Effector memory CD4-positive, alpha-beta T cell (primary cell): ENCODE data around the gene KLHL22.
"Not testable (repeated sequence)": the region's sequence is repeated elsewhere in the genome, so short reads cannot be mapped to it uniquely, and the experiment has no call there.

Source experiments
- DNase-seq, 3 donors: peaks; one replicate each; pipeline ENCODE4 v3.0.0-alpha.2; 2020
- H3K27ac ChIP-seq: 2 replicates; pipeline ENCODE4 v1.7.0; 2013; ENCODE audit warnings: mild to moderate bottlenecking, low read length, moderate library complexity; ENCODE audit not compliant: insufficient read depth, poor library complexity, severe bottlenecking
- H3K27me3 ChIP-seq: replicated peaks from 2 replicates; pipeline ENCODE4 v1.7.0; 2013; ENCODE audit warnings: mild to moderate bottlenecking, low read length; ENCODE audit not compliant: insufficient read depth, control insufficient read depth, poor library complexity, severe bottlenecking
- H3K36me3 ChIP-seq: 2 replicates; pipeline ENCODE4 v1.7.0; 2013; ENCODE audit warnings: mild to moderate bottlenecking, low read length, moderate library complexity; ENCODE audit not compliant: control insufficient read depth, insufficient read depth
- H3K4me1 ChIP-seq: 2 replicates; pipeline ENCODE4 v1.7.0; 2013; ENCODE audit warnings: low read length, mild to moderate bottlenecking; ENCODE audit not compliant: control insufficient read depth, insufficient read depth, poor library complexity, severe bottlenecking
- H3K4me3 ChIP-seq: 2 replicates; pipeline ENCODE4 v1.7.0; 2013; ENCODE audit warnings: low read length, low read depth, mild to moderate bottlenecking; ENCODE audit not compliant: insufficient read depth, poor library complexity, severe bottlenecking
- H3K9me3 ChIP-seq: 2 replicates; pipeline ENCODE4 v1.7.0; 2013; ENCODE audit warnings: mild to moderate bottlenecking, low read length, moderate library complexity; ENCODE audit not compliant: control insufficient read depth
- total RNA-seq, 3 donors: gene quantifications; one replicate each; lab custom pipeline; 2026; lab: John Stamatoyannopoulos, UW

Gene KLHL22
- 29.1 to 33.1 (median 29.6) reads per million in 3 donors for total RNA-seq

- Histone ChIP-seq H3K9me3 (no peaks in the 10 kb centered on the region), H3K4me1 (peaks cover 17% of the 10 kb centered on the region), H3K36me3 (no peaks in the 10 kb centered on the region), H3K27ac (peak within 1 kb of the TSS; percentile 93), H3K27me3 (no peaks in the 10 kb centered on the region), H3K4me3 (peak within 1 kb of the TSS; percentile 77)
- DNase-seq = no peak
These were observed at the start of gene KLHL22 for GRCh38 chr22:20494978-20495860. Gene KLHL22, minus strand, starts transcription at chr22:20495795. Its CDS starts 6,584 bp downstream, at chr22:20489211.

- not testable (repeated sequence) for DNase-seq, H3K4me3 ChIP-seq, H3K36me3 ChIP-seq, H3K27me3 ChIP-seq, H3K9me3 ChIP-seq
- Histone ChIP-seq H3K27ac (peak overlapping the region; percentile 16), H3K4me1 (peaks cover 26% of the 10 kb centered on the region)
These were observed 49.7 kb upstream of the KLHL22 start for GRCh38 chr22:20545318-20545634.

- Histone ChIP-seq H3K27ac (no peak overlapping the region), H3K9me3 (no peaks in the 10 kb centered on the region), H3K36me3 (peaks cover under 1% of the 10 kb centered on the region)
These were observed 47.1 kb upstream of the KLHL22 start for GRCh38 chr22:20542736-20543135.

GRCh38 chr22:20542055-20542454, 46.5 kb upstream of the KLHL22 start:
- H3K4me3 ChIP-seq = no peak overlapping the region
- no peak overlapping the region for H3K27ac ChIP-seq
- peaks cover 7% of the 10 kb centered on the region for H3K36me3 ChIP-seq
- DNase-seq = no peak
- no peaks in the 10 kb centered on the region for H3K9me3 ChIP-seq
- H3K4me1 ChIP-seq = no peaks in the 10 kb centered on the region
- no peaks in the 10 kb centered on the region for H3K27me3 ChIP-seq

More at GRCh38 chr22:20542736-20543135, 47.1 kb upstream of the KLHL22 start:
- peaks cover 3% of the 10 kb centered on the region for H3K4me1 ChIP-seq
- no peak for DNase-seq
- H3K27me3 ChIP-seq = no peaks in the 10 kb centered on the region
- H3K4me3 ChIP-seq = no peak overlapping the region

- peaks cover 23% of the 10 kb centered on the region for H3K36me3 ChIP-seq
- not testable (repeated sequence) for H3K4me3 ChIP-seq, H3K27me3 ChIP-seq, H3K27ac ChIP-seq, H3K9me3 ChIP-seq, DNase-seq, H3K4me1 ChIP-seq
These were observed 43.3 kb upstream of the KLHL22 start for GRCh38 chr22:20538875-20539274.

- Histone ChIP-seq H3K36me3 (peaks cover 23% of the 10 kb centered on the region), H3K4me3 (no peak overlapping the region), H3K27ac (no peak overlapping the region)
These were observed 42.4 kb upstream of the KLHL22 start for GRCh38 chr22:20537983-20538382.

GRCh38 chr22:20537325-20537756, 41.7 kb upstream of the KLHL22 start:
- H3K9me3 ChIP-seq = no peaks in the 10 kb centered on the region
- DNase-seq = no peak
- no peak overlapping the region for H3K27ac ChIP-seq
- peaks cover 8% of the 10 kb centered on the region for H3K4me1 ChIP-seq
- H3K36me3 ChIP-seq = peaks cover 23% of the 10 kb centered on the region
- no peaks in the 10 kb centered on the region for H3K27me3 ChIP-seq
- H3K4me3 ChIP-seq = no peak overlapping the region

More at GRCh38 chr22:20537983-20538382, 42.4 kb upstream of the KLHL22 start:
- H3K27me3 ChIP-seq = no peaks in the 10 kb centered on the region
- DNase-seq = no peak
- no peaks in the 10 kb centered on the region for H3K9me3 ChIP-seq
- H3K4me1 ChIP-seq = peaks cover 1% of the 10 kb centered on the region

GRCh38 chr22:20536590-20537324, 41.2 kb upstream of the KLHL22 start:
- no peaks in the 10 kb centered on the region for H3K27me3 ChIP-seq

GRCh38 chr22:20533879-20534265, 38.3 kb upstream of the KLHL22 start:
- H3K4me1 ChIP-seq = peaks cover 26% of the 10 kb centered on the region
- no peaks in the 10 kb centered on the region for H3K9me3 ChIP-seq
- no peak for DNase-seq
- H3K27ac ChIP-seq = no peak overlapping the region
- no peak overlapping the region for H3K4me3 ChIP-seq
- H3K27me3 ChIP-seq = no peaks in the 10 kb centered on the region
- peaks cover 25% of the 10 kb centered on the region for H3K36me3 ChIP-seq

More at GRCh38 chr22:20536590-20537324, 41.2 kb upstream of the KLHL22 start:
- H3K4me3 ChIP-seq = no peak overlapping the region
- no peak for DNase-seq
- peaks cover 23% of the 10 kb centered on the region for H3K36me3 ChIP-seq
- H3K4me1 ChIP-seq = peaks cover 11% of the 10 kb centered on the region
- no peak overlapping the region for H3K27ac ChIP-seq
- no peaks in the 10 kb centered on the region for H3K9me3 ChIP-seq
